Embryonic facial prominence (tissue), 1 donor: ENCODE measurements around the gene DEDD2.

Source experiments
- DNase-seq: peaks from one replicate; pipeline ENCODE4 v3.0.0-alpha.2; 2016; ENCODE audit errors: extremely low spot score

DEDD2 gene

GRCh38 chr19:42199440-42200115 is 17.9 kb downstream of the DEDD2 start:
- DNase-seq: no peak

GRCh38 chr19:42198676-42199439 is 18.6 kb downstream of the DEDD2 start:
- no peak for DNase-seq

DNA sequence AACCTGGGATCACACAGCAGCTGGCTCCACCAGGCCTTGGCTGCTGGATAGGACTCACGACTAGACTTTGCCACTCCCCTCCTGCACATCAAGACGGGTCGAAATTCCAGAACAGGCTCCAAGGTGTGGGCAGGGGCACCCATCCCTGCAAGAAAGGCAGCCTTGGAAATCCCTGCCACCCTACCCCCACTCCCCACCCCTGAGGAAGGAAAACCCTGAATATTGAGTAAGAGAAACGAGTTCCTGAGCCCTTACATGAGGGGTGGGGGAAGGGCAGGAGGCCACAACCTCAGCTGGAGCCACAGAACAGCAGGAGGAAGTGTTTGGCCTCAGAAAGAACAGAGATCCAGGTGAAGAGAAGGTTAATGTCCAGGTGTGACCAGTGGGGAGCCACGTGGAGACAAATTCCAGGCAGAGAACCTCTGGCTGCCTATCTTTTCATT is 20.1 kb downstream of the DEDD2 start:
- DNase-seq: no peak

- DNase-seq: no peak
These were observed 21.2 kb downstream of the DEDD2 start for GRCh38 chr19:42196011-42197001.

- DNase-seq: no peak
These were observed 23.8 kb downstream of the DEDD2 start for GRCh38 chr19:42193706-42194105.

GRCh38 chr19:42193294-42193693 is 24.2 kb downstream of the DEDD2 start:
- DNase-seq: no peak

DNA sequence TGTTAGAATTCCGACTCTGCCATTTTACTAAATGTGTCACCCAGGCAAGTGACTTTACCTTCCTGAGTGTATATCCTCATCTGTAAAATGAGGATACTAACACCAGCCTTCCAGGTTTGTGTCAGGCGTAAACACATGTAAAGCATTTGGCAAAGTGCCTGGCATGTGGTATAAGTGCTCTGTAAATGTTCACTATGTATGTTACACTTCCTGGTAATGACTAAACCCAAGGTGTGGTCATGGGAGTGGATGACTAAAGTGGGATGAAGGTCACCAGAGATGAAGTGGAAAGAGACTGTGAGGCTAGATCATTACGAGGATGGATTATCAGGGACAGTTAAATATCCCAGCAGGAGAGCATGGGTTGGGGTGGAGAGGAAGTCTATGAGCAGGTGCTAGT is 25.6 kb downstream of the DEDD2 start:
- no peak for DNase-seq

GRCh38 chr19:42191330-42191729 is 26.1 kb downstream of the DEDD2 start:
- DNase-seq: no peak

GRCh38 chr19:42189133-42189532 is 28.3 kb downstream of the DEDD2 start:
- DNase-seq: no peak

DNA sequence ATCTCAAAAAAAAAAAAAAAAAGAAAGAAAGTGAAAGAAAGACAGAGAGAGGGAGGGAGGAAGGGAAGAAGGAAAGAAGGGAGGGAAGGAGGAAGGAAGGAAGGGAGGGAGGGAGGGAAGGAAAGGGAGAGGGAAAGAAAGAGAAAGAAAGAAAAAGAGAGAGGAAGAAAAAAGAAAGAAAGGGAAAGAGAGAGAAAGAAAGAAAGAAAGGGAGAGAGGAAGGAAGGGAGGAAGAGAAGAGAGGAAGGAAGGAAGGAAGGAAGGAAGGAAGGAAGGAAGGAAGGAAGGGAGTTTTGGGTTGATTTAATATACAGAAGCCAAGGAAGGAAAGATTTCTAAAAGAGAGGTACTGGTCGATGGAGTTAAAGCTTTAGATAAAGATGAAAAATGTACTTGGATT is 28.8 kb downstream of the DEDD2 start:
- no peak for DNase-seq

DNA sequence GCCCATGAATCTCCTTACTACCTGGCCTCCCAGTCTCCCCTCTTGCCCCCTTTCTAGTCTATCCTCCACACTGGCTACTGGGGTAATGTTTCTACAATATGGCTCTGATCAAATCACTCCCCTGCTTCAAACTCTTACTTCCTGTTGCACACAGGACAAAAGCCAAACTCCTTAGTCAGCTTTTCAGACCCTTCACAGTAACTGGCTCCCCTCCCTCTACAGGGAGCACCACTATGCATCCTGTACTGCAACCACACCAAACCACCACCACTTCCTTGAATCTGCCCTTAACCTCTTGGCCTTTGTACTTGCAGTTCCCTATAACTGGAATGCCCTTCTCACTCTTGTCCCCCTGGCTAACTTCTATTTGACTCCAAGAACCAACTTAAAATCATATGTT is 32.2 kb downstream of the DEDD2 start:
- DNase-seq: no peak

DNA sequence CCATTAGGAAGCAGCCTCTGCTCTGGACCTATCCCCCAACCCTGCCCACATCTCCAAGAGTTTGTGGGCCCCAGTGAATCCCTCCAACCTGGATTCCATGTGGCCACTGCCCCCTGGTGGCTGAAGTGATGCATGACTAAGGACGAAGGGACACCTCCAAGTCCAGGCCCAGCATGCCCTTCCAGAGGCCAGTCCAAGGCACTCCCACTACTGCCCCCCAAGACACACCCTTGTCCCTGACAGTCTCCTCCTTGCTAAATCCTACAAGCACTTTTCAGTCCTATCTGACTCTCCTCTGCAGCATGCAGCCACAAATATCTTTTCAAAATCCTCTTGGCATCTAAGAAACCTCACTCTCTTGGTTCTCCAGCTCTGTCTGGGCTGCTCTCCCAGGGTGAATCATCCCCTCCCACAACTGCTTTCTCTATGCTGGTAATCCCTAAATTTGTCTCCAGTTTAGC is 33.0 kb downstream of the DEDD2 start:
- DNase-seq: no peak

- no peak for DNase-seq
These were observed 38.4 kb downstream of the DEDD2 start for GRCh38 chr19:42178791-42179674.

- DNase-seq: no peak
These were observed 39.8 kb downstream of the DEDD2 start for GRCh38 chr19:42177686-42178019.

- peak; percentile 46 for DNase-seq
These were observed 40.3 kb downstream of the DEDD2 start for GRCh38 chr19:42176990-42177685.

DNA sequence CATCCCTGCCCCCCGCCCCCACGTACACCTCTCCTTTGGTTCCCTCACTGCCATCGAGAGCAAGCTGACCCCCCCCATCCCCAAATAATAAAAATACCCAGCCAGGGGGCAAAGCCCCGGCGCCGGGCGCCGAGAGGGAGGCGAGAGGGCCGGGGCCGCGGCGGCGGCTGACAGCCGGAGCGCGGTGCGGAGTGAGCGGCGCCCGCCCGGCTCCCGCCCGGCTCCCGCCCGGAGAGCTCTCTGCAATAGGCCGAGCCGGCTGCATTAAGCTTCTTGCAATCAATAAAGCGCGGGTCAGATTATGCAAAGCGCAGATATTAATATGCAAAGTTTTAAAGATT is 40.9 kb downstream of the DEDD2 start:
- DNase-seq: no peak

- no peak for DNase-seq
These were observed 41.4 kb downstream of the DEDD2 start for GRCh38 chr19:42175952-42176648.

DNA sequence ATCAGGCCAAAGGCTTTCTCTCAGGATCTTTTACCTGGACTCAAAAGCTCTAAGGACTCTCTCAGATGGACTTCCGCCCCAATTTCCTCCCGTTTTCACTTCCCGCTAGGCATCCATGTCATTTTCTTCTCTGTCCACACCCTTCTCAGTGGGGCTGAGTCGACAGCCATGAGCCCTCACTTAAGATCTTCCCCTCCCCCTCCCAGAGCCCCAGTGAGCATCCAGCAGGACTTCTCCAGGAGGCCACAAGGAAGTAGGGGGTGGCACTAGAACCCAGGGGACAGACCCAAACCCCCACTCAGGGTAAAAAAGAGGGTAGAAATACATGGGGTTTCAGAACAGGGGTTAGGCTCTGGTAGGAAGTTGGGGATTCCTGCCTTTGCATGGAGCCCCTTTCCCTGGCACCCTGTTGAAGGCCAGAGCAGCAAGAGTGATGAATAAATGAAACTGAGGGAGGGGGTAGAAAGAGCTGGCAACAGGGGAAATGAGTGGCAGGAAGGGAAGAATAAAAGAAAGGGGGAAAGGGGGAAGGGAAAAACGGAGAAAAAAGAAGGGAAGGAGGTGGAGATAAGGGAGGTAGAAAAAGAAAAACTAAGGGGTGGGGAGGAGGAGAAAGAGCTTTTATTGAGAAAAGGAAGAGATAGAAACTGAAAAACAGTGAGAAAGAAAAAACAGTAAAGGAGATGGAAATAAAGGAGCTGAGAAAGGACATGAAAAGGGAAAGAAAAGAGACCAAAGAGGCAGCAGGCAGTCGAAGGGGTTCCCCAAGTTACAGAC is 42.3 kb downstream of the DEDD2 start:
- DNase-seq: no peak

DNA sequence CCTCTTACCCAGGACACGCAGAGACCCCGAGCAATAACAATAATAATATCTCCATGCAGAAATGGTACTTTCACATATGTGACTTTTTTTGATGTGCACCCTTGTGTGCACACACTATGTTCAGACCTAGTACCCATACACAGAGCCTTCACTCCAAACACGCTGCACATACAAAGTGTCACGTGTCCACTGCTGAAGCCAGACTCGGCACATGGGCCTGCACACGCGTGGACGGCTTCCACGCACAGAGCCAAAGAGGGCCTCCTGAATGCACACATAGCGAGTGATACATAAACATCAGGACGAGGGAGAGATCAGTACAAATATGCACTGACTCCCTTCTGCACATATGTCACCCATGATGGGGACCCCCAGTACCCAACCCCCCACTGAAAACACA is 43.3 kb downstream of the DEDD2 start:
- no peak for DNase-seq
